K562 (cell line): ENCODE data around the gene DSC1. TPM values are rescaled to one million over a fixed set of nuclear protein-coding genes. Genes with fewer than 3 reads are reported as not detected.

Experiments used
- CBFB ChIP-seq: sonication (generic); formaldehyde crosslinking; IDR thresholded peaks from 2 replicates; pipeline ENCODE4 v1.4.0; 2020; ENCODE audit warnings: mild to moderate bottlenecking, missing genetic modification reagents
- CREB1 ChIP-seq, 2 experiments: sonication (generic) in 1 of 2; formaldehyde crosslinking in 1 of 2; IDR thresholded peaks; 2 replicates each; pipeline versions ENCODE4 v1.6.1 to v1.8.0; 2012 to 2022; ENCODE audit warnings: inconsistent platforms in 1 of 2, mild to moderate bottlenecking in 1 of 2, missing genetic modification reagents in 1 of 2, moderate library complexity in 1 of 2
- DEAF1 ChIP-seq: fragments of 450-650 bp; formaldehyde crosslinking; IDR thresholded peaks from 2 replicates; pipeline ENCODE4 v1.4.0; 2020; ENCODE audit warnings: mild to moderate bottlenecking, moderate library complexity
- DIDO1 ChIP-seq: fragments of 450-650 bp; IDR thresholded peaks from 2 replicates; pipeline ENCODE4 v1.6.1; 2016; ENCODE audit warnings: low read depth, missing biosample characterization, missing genetic modification characterization
- E2F6 ChIP-seq, 2 experiments: IDR thresholded peaks; 2 replicates each; pipeline ENCODE4 v1.6.1; 2011; ENCODE audit warnings: borderline replicate concordance in 1 of 2, control low read depth in 1 of 2, low read depth in 1 of 2, low read length in 1 of 2, mild to moderate bottlenecking in 1 of 2, mixed read lengths in 1 of 2, moderate library complexity in 1 of 2; ENCODE audit not compliant: insufficient read depth in 1 of 2, insufficient read length in 1 of 2, poor library complexity in 1 of 2, severe bottlenecking in 1 of 2; ENCODE audit errors: extremely low read depth in 1 of 2
- ELK1 ChIP-seq: sonication (generic); formaldehyde crosslinking; IDR thresholded peaks from 2 replicates; pipeline ENCODE4 v1.8.1; 2022; ENCODE audit warnings: missing genetic modification reagents
- FOXA1 ChIP-seq: fragments of 450-650 bp; IDR thresholded peaks from 2 replicates; pipeline ENCODE4 v1.6.1; 2016; ENCODE audit warnings: mild to moderate bottlenecking, borderline replicate concordance
- HMG20B ChIP-seq: fragments of 250-450 bp; sonication (Bioruptor Pico); IDR thresholded peaks from 2 replicates; pipeline ENCODE4 v1.5.0; 2021; ENCODE audit warnings: mild to moderate bottlenecking
- MAX ChIP-seq: sonication (generic); formaldehyde crosslinking; IDR thresholded peaks from 2 replicates; pipeline ENCODE4 v1.9.0; 2022; ENCODE audit warnings: mild to moderate bottlenecking, missing genetic modification reagents
- MCM3 ChIP-seq: fragments of 450-650 bp; IDR thresholded peaks from 2 replicates; pipeline ENCODE4 v1.6.1; 2016
- MYC ChIP-seq, 2 experiments: fragments of 250-450 bp in 1 of 2; sonication (Bioruptor Pico) in 1 of 2; IDR thresholded peaks; 2 replicates each; pipeline versions ENCODE4 v1.5.1 to v1.6.1; 2012 to 2021; ENCODE audit warnings: low read depth in 2 of 2, borderline replicate concordance in 1 of 2, improper control_type of control experiment in 1 of 2, low read length in 1 of 2, mild to moderate bottlenecking in 1 of 2, moderate library complexity in 1 of 2
- RBM14 ChIP-seq: fragments of 200-400 bp; formaldehyde crosslinking; IDR thresholded peaks from 2 replicates; pipeline ENCODE4 v1.6.1; 2018; ENCODE audit warnings: low read depth, mild to moderate bottlenecking, low read length, moderate library complexity, borderline replicate concordance; ENCODE audit not compliant: insufficient read depth
- TEAD4 ChIP-seq, 2 experiments: sonication (generic) in 1 of 2; formaldehyde crosslinking in 1 of 2; IDR thresholded peaks; 2 replicates each; pipeline versions ENCODE4 v1.6.1 to v1.8.0; 2012 to 2022; ENCODE audit warnings: borderline replicate concordance in 1 of 2, inconsistent platforms in 1 of 2, low read length in 1 of 2, mild to moderate bottlenecking in 1 of 2, missing genetic modification reagents in 1 of 2
- THAP7 ChIP-seq: fragments of 250-450 bp; sonication (Bioruptor Pico); IDR thresholded peaks from 2 replicates; pipeline ENCODE4 v1.5.0; 2021
- U2AF2 ChIP-seq: fragments of 200-400 bp; formaldehyde crosslinking; optimal IDR thresholded peaks from 2 replicates; pipeline ENCODE3; 2017; ENCODE audit warnings: low read depth, mild to moderate bottlenecking, low read length
- ZBTB8A ChIP-seq: fragments of 450-650 bp; IDR thresholded peaks from 2 replicates; pipeline ENCODE4 v1.6.1; 2018; ENCODE audit warnings: mild to moderate bottlenecking, moderate library complexity; ENCODE audit not compliant: partially characterized antibody
- ZNF280A ChIP-seq: fragments of 450-650 bp; IDR thresholded peaks from 2 replicates; pipeline ENCODE4 v1.6.1; 2018; ENCODE audit warnings: mild to moderate bottlenecking, low read depth; ENCODE audit not compliant: partially characterized antibody
- ZNF589 ChIP-seq: fragments of 200-800 bp; sonication (Bioruptor generic); IDR thresholded peaks from 2 replicates; pipeline ENCODE4 v1.6.1; 2016; ENCODE audit warnings: low read depth, missing genetic modification characterization, missing compliant biosample characterization
- polyA plus RNA-seq, 8 experiments: library from polyadenylated mRNA; depleted of rRNA in 4 of 8; stranded (reverse) in 5 of 8; unstranded in 3 of 8; fragments of >200 nt; fragmentation: Nextera tagmentation in 2 of 8; fragmentation: Illumina TruSeq in 1 of 8; extraction: Ambion mirVana in 2 of 8; extraction: Trizol in 1 of 8; gene quantifications; 2 replicates each; pipeline versions ENCODE4 v1.2.1 to v1.2.3, GENCODE V29; 2011 to 2014; ENCODE audit warnings: inconsistent platforms in 1 of 8, missing spikeins in 1 of 8
- total RNA-seq, 7 experiments: library from RNA; depleted of rRNA in 6 of 7; stranded (reverse); fragments of >200 nt in 6 of 7; fragmentation: Illumina TruSeq in 2 of 7; extraction: Trizol in 2 of 7; gene quantifications; 2 replicates each; pipeline versions ENCODE4 v1.2.1 to v1.2.3, GENCODE V29; 2011 to 2021; ENCODE audit warnings: low replicate concordance in 1 of 7

The DSC1 gene
- total and polyA plus RNA-seq, 9 of the 15 experiments (the other 6 are each of a cell fraction or from before 2014, with no cell fraction given) = 0.04 to 0.07 (median 0.05) TPM; not detected in 4

- no peak for TF ChIP-seq ELK1 (CRISPR knock-in tag)
- TF ChIP-seq FOXA1 = no peak
- TF ChIP-seq THAP7 (CRISPR knock-in tag) = no peak
- TF ChIP-seq DIDO1 (tag) = no peak
- TF ChIP-seq MYC (IDR thresholded peaks at IDR 0.05; ENCODE audit: low read depth, low read length) = no peak
- TF ChIP-seq MYC (CRISPR knock-in tag; IDR thresholded peaks at IDR 0.05; ENCODE audit: borderline replicate concordance, low read depth) = peak; percentile 72; the same call in 1 of the 2 replicates
- TF ChIP-seq MAX = no peak
- TF ChIP-seq MCM3 = no peak
- TF ChIP-seq HMG20B (CRISPR knock-in tag) = peak; percentile 28; the same call in 1 of the 2 replicates
- TF ChIP-seq ZNF280A = no peak
- TF ChIP-seq CBFB (CRISPR knock-in tag) = no peak
- TF ChIP-seq E2F6 (IDR thresholded peaks at IDR 0.05; ENCODE audit: borderline replicate concordance in 1 of 2, extremely low read depth in 1 of 2, insufficient read depth in 1 of 2, insufficient read length in 1 of 2, low read depth in 1 of 2, low read length in 1 of 2, poor library complexity in 1 of 2, severe bottlenecking in 1 of 2) = peak in 1 of 2 experiments; percentile 10
- peak; percentile 35; the same call in 1 of the 2 replicates for TF ChIP-seq ZNF589 (CRISPR knock-in tag)
- TF ChIP-seq TEAD4 (IDR thresholded peaks at IDR 0.05; ENCODE audit: low read length) = no peak; the same call in 1 of the 2 replicates
- no peak for TF ChIP-seq TEAD4 (CRISPR knock-in tag; IDR thresholded peaks at IDR 0.05; ENCODE audit: borderline replicate concordance)
- no peak for TF ChIP-seq ZBTB8A
- TF ChIP-seq DEAF1 = no peak
- TF ChIP-seq U2AF2 = no peak
- no peak for TF ChIP-seq RBM14
- TF ChIP-seq CREB1 (IDR thresholded peaks at IDR 0.05) = 0 out of 2 replicates have a peak, but pooled peaks have one; percentile 20
- 0 out of 2 replicates have a peak, but pooled peaks have one; percentile 17 for TF ChIP-seq CREB1 (CRISPR knock-in tag; IDR thresholded peaks at IDR 0.05)
Observed at GRCh38 chr18:31102025-31102684, 60.5 kb downstream of the DSC1 start, which contains the start of gene DSC2 (continued).
